GM18517 (cell line): ENCODE data around the gene PRKG1.
"Not testable (repeated sequence)": the region's sequence is repeated elsewhere in the genome, so short reads cannot be mapped to it uniquely, and the experiment has no call there.

ENCODE experiments used
- ATAC-seq: cut with Tn5 transposase; IDR thresholded peaks from one replicate; pipeline ENCODE4 v1.9.1; 2021; ENCODE audit warnings: mild to moderate bottlenecking, moderate library complexity; ENCODE audit not compliant: unreplicated experiment

The PRKG1 gene

DNA sequence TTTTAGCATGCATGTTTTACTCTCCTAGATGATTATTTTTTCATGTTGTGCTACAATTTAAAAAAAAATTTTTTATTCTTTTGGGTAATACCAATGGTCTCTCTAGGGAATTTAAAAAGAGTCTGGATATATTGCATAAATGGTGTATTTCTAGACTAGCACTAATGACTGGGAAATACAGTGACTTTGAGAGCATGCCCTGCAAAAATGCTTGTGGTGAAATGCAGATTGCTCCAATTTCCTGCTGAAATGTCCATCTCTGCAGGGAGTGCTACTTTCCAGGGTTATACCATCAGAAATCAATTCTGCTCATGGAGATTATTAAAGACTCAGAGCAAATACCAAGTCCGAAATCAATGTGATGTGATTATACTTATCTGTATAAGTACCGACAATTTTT is 186.1 kb downstream of the PRKG1 start:
- ATAC-seq: no peak

DNA sequence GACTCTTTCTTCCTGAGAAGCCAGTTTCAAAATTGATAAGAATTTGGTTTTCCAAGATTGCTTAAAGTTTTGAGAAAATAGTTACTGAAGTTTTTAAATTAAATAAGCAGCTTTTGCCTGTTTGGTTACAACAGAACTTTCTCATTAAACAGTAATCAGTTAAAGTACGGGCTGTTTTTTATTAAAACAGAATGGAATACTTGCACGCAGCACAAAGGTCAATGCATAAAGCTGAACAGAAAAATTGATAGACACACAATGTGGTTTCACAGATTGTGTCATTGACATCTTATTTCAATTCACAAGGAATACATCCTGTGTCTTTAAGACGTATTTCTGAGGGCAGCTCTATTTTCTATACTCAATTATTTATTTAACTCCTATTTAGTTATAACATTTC is 192.2 kb downstream of the PRKG1 start:
- no peak for ATAC-seq

DNA sequence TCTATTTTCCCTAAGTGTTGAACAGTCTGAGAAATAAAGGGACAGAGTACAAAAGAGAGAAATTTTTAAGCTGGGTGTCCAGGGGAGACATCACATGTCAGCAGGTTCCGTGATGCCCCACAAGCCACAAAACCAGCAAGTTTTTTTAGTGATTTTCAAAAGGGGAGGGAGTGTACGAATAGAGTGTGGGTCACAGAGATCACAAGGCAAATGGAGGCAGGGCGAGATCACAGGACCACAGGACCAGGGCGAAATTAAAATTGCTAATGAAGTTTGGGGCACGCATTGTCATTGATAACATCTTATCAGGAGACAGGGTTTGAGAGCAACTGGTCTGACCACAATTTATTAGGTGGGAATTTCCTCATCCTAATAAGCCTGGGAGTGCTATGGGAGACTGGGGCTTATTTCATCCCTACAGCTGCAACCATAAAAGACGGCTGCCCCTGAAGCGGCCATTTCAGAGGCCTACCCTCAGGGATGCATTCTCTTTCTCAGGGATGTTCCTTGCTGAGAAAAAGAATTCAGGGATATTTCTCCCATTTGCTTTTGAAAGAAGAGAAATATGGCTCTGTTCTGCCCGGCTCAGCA is 193.8 kb downstream of the PRKG1 start:
- not testable (repeated sequence) for ATAC-seq

DNA sequence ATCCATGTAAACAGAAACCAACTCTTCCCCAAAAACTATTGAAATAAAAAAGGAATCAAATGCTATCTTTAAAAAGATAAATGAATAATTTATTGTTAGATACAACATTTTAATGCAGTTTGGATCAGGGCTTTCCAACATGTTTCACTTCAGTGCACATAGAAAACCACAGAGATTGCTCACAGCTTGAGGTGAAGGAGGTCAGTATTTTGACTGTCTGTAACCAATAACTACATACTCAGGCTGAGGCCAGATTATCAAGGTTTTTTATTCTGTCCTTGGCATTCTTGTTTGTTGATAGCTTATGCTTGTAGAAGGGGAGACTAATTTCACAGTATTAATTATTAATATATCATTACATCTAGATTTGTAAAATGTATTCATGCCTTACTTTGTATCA is 195.5 kb downstream of the PRKG1 start:
- ATAC-seq: no peak

DNA sequence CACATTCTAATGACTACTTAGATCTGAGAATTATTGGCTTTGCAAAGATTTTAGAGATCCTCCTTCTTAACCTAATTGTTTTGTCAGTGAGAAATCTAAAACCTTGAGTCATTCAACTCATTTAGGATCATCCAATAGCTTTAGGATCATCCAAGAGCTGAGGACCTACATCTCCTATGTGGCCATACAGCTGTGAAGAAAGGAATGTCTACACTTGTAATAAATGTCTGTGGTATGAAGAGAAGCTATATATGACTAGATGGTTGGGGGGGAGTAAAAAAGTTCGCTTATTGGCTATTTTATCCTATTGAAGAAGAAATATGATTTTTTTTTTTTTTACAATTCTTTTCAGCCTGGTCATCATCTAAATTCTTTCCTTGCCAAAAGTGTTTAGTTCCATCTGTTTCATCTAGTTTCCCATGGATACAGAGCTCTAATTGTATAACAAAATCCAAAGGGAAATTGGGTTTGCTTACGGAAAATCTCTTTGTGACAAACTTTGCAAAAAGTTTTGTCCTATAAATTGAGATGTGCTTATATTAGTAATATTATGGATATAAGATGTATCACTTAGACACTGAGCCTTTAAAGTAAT is 196.7 kb downstream of the PRKG1 start:
- ATAC-seq: no peak

DNA sequence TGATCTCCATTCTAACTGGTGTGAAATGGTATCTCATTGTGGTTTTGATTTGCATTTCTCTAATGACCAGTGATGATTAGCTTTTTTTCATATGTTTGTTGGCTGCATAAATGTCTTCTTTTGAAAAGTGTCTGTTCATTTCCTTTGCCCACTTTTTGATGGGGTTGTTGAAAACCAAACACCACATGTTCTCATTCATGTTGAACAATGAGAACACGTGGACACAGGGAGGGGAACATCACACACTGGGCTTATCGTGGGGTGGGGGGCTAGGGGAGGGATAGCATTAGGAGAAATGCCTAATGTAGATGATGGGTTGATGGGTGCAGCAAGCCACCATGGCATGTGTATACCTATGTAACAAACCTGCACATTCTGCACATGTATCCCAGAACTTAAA is 197.8 kb downstream of the PRKG1 start:
- not testable (repeated sequence) for ATAC-seq

DNA sequence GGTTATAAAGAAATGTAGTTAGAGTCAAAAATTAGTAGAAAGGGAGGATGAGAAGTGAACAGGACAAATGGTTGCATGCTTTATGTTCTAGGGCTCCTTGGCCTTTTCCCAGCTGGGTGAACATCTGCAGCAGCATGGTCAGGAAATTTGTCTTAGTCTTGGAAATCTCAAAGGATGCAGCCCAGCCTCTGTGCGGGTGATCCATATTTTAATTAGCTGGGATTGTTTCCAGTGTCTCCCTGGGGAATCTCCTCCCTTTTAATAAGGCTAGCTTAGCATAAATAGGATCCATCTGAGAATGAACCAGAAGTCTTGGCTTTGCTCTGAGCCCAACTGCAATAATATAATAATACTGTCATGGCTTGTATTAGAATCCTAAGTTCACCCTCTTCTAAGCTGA is 198.3 kb downstream of the PRKG1 start:
- no peak for ATAC-seq

DNA sequence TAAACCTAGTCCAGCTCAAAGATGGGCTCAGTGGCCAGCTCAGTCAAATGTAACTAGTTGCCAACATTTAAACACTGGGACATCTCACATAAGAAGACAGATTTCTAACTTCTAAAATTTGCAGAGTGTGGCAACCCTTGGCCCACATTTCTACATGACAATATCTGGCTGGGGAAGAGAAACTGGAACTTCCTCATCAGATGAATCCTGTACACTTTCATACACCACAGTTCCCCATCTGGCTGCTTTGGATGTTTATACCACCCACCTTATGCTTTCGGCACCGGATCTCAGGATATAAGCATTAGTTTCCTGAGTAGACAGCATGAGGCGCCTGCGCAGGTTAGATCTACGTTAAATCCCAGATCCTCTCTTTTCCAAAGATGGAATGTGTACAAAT is 199.3 kb downstream of the PRKG1 start:
- no peak for ATAC-seq

DNA sequence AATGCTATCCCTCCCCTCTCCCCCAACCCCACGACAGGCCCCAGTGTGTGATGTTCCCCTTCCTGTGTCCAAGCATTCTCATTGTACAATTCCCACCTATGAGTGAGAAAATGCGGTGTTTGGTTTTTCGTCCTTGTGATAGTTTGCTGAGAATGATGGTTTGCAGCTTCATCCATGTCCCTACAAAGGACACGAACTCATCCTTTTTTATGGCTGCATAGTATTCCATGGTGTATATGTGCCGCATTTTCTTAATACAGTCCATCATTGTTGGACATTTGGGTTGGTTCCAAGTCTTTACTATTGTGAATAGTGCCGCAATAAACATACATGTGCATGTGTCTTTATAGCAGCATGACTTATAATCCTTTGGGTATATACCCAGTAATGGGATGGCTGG is 201.8 kb downstream of the PRKG1 start:
- not testable (repeated sequence) for ATAC-seq

DNA sequence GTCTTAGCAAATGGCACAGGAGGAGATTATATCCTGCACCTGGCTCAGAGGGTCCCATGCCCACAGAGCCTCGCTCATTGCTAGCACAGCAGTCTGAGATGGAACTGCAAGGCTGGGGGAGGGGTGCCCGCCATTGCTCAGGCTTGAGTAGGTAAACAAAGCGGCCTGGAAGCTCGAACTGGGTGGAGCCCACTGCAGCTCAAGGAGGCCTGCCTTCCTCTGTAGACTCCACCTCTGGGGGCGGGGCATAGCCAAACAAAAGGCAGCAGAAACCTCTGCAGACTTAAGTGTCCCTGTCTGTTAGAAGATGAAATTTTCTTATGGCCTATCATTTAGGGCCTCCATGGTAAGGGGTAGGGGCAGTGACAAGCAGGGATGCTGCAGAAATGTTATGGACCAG is 207.1 kb downstream of the PRKG1 start:
- ATAC-seq: not testable (repeated sequence)

DNA sequence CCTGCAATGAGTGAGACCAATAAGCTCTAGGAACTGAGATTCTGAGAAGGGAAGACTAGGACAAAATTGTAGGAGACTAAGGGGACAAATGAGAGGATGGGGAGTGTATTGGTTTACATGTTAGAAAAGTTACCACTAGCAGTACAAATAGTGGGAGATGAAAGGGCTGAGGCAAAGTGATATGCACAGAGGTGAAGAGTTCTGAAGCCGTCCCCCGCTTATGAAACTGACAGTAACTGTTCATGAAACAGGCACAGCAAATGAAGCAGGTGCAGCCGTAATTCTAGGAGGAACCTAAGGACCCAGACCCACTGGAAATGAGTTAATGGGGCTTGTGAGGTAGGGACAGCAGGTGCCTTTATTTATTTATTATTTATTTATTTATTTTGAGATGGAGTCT is 211.3 kb downstream of the PRKG1 start:
- no peak for ATAC-seq

DNA sequence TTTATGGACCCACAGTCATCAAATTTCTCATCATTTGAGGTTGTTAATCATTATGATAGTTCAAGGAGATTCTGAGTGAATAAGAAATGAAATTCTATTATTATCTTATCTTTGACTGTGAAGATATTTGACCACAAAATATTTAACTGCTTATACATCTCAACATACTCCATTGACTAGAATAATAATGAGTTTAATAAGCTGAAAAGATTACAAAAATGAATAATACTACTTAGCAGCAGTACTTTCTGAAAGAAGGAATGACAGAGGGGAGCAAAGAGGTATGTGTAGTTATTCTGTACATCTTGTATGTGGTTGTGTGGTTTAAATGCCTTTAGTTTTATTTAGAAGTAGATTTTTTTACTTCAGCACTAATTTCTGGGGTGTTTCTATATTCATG is 214.2 kb downstream of the PRKG1 start:
- no peak for ATAC-seq

DNA sequence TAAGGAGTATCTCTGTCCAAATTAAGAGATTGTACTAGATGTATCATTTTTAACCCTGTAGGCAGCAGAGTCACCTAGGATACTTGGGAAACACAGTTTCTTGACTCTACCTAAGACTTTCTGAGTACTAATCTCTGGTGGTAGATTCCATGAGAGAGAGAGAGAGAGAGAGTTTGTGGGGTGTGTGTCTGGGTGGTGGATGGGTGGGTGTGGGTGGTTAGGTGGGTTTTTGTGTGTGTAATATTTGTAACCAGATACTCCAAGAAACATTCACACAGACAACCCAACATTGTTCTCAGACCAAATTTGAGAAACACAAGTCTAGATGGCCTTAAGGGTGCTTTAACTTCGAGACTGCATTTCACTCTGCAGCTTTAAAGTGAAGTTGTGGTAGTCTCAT is 215.2 kb downstream of the PRKG1 start:
- ATAC-seq: no peak

DNA sequence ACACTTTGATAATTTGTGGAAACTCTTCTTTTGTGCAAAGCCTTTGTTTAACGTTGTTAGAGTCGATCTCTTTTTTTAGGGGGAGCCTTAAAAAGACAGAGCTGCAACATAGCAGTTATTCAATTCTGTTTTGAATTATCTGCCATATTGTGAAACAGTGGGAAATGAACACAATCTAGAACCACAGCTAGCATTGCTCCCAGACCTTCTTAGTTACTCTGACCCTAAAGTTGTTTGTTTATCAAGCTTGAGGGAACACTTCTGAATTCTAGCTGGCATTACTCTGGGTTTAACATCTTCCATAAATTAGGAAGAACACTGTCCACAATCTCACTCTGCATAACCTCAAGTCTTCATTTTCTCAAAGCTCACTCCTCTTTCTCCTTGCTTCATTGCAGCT is 217.7 kb downstream of the PRKG1 start:
- ATAC-seq: no peak

DNA sequence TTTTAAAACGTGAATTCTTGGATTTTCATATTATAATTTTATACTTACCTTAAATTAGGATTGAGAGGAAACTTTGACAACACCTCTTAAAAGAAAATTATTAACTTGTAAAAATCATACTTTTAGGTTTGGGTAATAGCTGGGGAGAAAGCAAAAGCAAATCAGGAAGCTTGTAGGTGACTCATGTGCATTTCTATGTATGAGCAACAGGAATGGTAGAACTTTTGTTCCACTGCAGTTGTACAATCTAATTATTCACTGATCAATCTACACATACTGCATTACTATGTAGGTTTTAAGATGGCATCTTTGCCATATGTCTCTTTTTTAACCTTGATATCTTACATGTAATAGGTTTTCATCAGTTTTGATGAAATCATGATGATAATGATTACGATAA is 223.2 kb downstream of the PRKG1 start:
- no peak for ATAC-seq

DNA sequence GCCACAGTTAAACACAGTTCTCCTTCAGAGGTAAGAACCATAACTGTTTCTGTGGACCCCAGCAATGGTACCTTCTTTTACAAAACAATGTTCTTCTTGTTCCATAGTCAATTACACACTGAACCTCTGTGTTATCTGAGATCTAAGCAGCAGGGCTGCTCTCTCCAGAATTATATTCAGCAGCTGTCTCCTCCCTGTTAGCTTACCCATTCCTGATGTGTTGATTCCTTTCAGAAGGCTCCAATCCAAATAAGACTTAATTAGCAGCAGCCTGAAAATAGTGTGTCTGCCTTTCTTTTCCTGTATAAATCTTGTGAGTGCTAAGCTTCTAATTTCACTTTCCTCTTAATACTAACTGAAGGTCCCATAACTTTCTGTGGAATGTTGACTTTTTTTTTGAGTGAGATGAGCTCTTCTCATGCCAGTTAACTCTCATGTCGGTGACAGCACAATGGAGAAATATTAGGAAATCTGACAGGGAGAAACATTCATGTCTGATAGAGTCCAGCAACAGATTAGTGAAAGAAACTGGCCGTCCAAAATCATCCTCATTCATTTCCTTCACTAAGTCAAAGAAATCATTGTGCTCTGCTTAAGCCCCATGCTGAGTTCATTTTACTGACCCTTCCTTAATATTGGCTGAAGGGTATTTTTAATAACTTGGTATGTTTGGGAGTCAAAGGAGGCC is 226.5 kb downstream of the PRKG1 start:
- no peak for ATAC-seq

DNA sequence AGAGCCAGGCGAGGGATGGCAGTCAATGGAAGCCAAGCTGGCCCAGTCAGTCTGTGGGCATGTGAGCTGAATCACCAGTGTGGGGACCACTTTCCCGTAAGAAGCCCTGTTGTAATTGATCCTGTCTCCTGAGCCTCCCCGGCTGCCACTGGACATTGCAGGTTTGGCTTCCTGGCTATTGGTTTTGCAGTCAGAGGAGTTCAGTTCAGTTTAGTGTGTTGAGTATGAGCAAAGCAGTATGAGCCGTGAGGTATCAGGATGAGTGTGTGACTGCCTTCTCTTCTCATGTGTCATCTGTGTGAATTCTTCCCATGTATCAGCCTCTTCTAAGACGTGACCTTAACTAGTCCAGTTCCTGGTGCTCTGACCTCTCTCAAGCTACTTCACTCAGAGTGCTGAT is 227.4 kb downstream of the PRKG1 start:
- no peak for ATAC-seq

DNA sequence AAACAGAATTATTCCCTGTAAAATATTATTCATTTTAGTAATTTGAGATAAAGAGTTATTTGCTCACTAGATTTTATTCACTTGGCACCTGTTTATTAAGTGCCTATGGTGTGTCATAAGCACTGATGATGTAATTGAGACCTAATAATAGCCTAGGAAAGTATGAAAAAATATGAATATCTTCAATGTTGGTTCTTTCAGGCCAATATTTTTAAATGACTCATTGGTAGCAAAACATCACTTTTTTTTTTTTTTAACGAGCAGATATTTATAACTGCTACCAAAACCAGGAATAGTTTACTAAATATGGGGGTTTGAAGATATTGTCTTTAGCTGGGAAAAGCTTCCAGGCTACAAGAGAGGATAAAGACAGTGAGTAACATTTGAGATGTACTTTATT is 228.0 kb downstream of the PRKG1 start:
- no peak for ATAC-seq

DNA sequence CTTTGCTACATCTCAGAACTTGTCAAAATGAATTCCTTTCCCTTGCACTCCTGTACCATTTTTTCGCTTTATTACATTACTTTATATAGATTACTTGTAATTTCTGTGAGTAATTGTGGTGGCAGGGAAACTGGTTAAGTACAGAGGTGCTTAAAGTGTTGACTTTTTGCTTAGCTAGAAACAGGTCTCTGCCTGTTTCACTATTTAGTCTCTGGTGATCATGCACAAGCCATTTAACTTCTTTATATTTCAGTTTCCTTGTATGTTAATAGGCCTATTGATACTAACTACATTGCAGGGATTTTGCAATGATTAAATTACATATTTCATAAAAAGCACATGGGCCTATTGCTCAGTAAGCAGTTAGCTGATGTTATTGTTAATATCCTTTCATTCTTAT is 233.8 kb downstream of the PRKG1 start:
- ATAC-seq: no peak

DNA sequence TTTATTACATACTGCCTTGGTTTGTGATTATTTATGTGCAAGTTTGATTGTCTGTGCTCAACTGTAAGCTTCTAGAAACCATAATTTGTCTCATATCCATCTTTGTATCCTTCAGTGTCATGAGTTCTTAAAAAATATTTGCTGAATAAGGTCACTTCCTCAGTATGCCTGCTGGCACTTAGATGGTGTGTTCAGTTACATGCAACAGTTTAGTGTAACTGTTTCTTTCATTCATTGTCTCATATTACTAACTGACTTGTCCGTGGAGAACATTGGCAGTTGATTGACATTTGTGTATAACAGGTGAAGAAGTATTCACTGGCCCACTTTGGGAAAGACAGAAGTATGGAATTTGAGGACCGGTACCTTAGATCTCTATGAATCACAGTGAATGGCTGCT is 236.9 kb downstream of the PRKG1 start:
- no peak for ATAC-seq

DNA sequence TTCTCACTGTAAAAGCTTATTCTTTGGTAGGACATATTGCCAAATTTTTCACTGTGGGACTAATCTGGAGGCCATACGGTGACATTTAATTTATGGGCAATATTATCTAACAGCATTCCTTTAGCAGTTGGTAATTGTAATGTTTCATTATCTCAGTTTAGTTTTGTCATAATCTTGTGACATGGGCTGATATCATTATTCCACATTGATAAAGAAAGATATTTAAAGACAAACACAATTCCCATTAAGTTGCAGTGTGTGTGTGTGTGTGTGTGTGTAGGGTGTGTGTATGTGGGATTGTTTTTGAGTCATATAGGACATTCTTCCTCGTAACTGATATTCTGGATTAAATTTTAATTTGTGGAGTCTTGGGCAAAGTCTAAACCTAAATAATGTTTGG is 238.5 kb downstream of the PRKG1 start:
- no peak for ATAC-seq

DNA sequence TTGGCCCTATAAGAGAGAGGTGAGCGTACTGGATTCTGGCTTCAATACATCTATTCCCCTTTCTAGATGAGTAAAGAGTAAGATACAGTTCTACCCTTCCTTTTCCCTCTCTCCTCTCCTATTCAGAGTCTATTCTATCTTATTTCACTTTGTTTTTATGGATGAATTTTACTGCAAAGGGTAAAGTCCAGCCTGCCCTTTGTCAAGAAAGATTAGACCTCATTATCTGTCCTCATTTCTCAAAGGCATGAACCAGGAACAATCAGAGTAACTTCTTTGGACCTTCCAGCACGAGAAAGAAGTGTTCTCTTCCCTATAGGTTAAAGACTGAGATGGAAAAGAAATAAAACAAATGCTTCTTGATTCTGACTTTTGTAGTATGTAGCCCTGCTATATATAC is 239.0 kb downstream of the PRKG1 start:
- ATAC-seq: no peak
